Measurements from ENCODE around the gene HELQ. TPM values are rescaled to one million over a fixed set of nuclear protein-coding genes. Genes with fewer than 3 reads are reported as not detected.

Gene HELQ
- polyA plus RNA-seq, 1 donor from 2014 or later: 18.0 TPM

GRCh38 chr4:83387012-83387411 lies 68.6 kb downstream of the HELQ start:
- Histone ChIP-seq H3K36me3 (ENCODE audit: insufficient read depth, low read length) (no peaks in the 10 kb centered on the region), H2AFZ (ENCODE audit: low read depth, low read length) (no peak overlapping the region), H3K4me3 (ENCODE audit: low read length) (no peak overlapping the region), H3F3A (ENCODE audit: insufficient read depth, low read length, poor library complexity, severe bottlenecking) (no peaks in the 10 kb centered on the region), H3K9ac (ENCODE audit: low read length) (no peak overlapping the region), H4K20me1 (ENCODE audit: insufficient read depth) (no peaks in the 10 kb centered on the region), H3K79me2 (replicated peaks; ENCODE audit: insufficient read depth, low read length) (no peaks in the 10 kb centered on the region), H3K27me3 (ENCODE audit: insufficient read depth, low read depth, low read length) (no peaks in the 10 kb centered on the region), H3K9me2 (ENCODE audit: insufficient read depth, low read length) (no peaks in the 10 kb centered on the region), H3K27ac (ENCODE audit: low read length) (no peak overlapping the region), H3K9me3 (ENCODE audit: low read length) (no peaks in the 10 kb centered on the region), H3K4me2 (ENCODE audit: low read length) (no peak overlapping the region)
- TF ChIP-seq EP300 (conservative IDR thresholded peaks at IDR 0.05; ENCODE audit: poor library complexity, severe bottlenecking) (no peak), TAF1 (IDR thresholded peaks at IDR 0.05; ENCODE audit: low read depth) (no peak), POLR2AphosphoS5 (IDR thresholded peaks at IDR 0.05) (no peak), RAD21 (conservative IDR thresholded peaks at IDR 0.05) (no peak), MXI1 (conservative IDR thresholded peaks at IDR 0.05; ENCODE audit: poor library complexity, severe bottlenecking) (no peak), EZH2 (IDR thresholded peaks at IDR 0.05; ENCODE audit: borderline replicate concordance, insufficient read depth, low read length, poor library complexity, severe bottlenecking) (no peak), REST (IDR thresholded peaks at IDR 0.05; ENCODE audit: borderline replicate concordance) (no peak), CTCF (IDR thresholded peaks at IDR 0.05; ENCODE audit: poor library complexity, severe bottlenecking) (no peak)

- H3K9me3 ChIP-seq (ENCODE audit: low read length): peaks cover 7% of the 10 kb centered on the region
- no peak overlapping the region for H3K27ac ChIP-seq (ENCODE audit: low read length)
- H3K27me3 ChIP-seq (ENCODE audit: insufficient read depth, low read depth, low read length): no peaks in the 10 kb centered on the region
- no peaks in the 10 kb centered on the region for H3K79me2 ChIP-seq (replicated peaks; ENCODE audit: insufficient read depth, low read length)
- no peak overlapping the region for H3K4me3 ChIP-seq (ENCODE audit: low read length)
- H2AFZ ChIP-seq (ENCODE audit: low read depth, low read length): no peak overlapping the region
- no peaks in the 10 kb centered on the region for H3K9me2 ChIP-seq (ENCODE audit: insufficient read depth, low read length)
- TF ChIP-seq EZH2 (IDR thresholded peaks at IDR 0.05; ENCODE audit: borderline replicate concordance, insufficient read depth, low read length, poor library complexity, severe bottlenecking) (no peak), POLR2AphosphoS5 (IDR thresholded peaks at IDR 0.05) (no peak), CTCF (IDR thresholded peaks at IDR 0.05; ENCODE audit: poor library complexity, severe bottlenecking) (no peak), RAD21 (conservative IDR thresholded peaks at IDR 0.05) (no peak), EP300 (conservative IDR thresholded peaks at IDR 0.05; ENCODE audit: poor library complexity, severe bottlenecking) (no peak), REST (IDR thresholded peaks at IDR 0.05; ENCODE audit: borderline replicate concordance) (no peak), MXI1 (conservative IDR thresholded peaks at IDR 0.05; ENCODE audit: poor library complexity, severe bottlenecking) (no peak)
- no peaks in the 10 kb centered on the region for H3F3A ChIP-seq (ENCODE audit: insufficient read depth, low read length, poor library complexity, severe bottlenecking)
- no peak overlapping the region for H3K4me2 ChIP-seq (ENCODE audit: low read length)
- H3K9ac ChIP-seq (ENCODE audit: low read length): no peak overlapping the region
- no peaks in the 10 kb centered on the region for H4K20me1 ChIP-seq (ENCODE audit: insufficient read depth)
- no peaks in the 10 kb centered on the region for H3K36me3 ChIP-seq (ENCODE audit: insufficient read depth, low read length)
These were observed 72.8 kb downstream of the HELQ start for GRCh38 chr4:83382850-83383249.
